MCF 10A (cell line): ENCODE results near the gene PRKACA. TPM values are rescaled to one million over a fixed set of nuclear protein-coding genes. Genes with fewer than 3 reads are reported as not detected.

Experiments
- BruUV-seq: library from RNA; stranded (reverse); fragments of 400-500 nt; replicated peaks from 2 replicates; lab custom pipeline; 2021; lab: Mats Ljungman, UMichigan
- CTCF ChIA-PET: fragments of 300-600 bp; sonication (Branson Sonifier 250); formaldehyde crosslinking; extraction: SDS; loops from one replicate; lab custom pipeline; 2021; ENCODE audit warnings: antibody characterized with exemption, inconsistent platforms; lab: Yijun Ruan, JAX
- POLR2A ChIA-PET: fragments of 300-600, 350-650 bp; sonication (Branson Sonifier 250); formaldehyde crosslinking; extraction: SDS; loops from one replicate; lab custom pipeline; 2020; ENCODE audit warnings: antibody characterized with exemption, inconsistent platforms; lab: Yijun Ruan, JAX
- DNase-seq: peaks from one replicate; pipeline ENCODE4 v3.0.0-alpha.2; 2018; ENCODE audit not compliant: unreplicated experiment
- H3K27ac Mint-ChIP-seq: one replicate; pipeline ENCODE4 v1.8.0; 2022; ENCODE audit warnings: mild to moderate bottlenecking, low read depth, mixed read lengths; ENCODE audit not compliant: unreplicated experiment
- H3K27me3 Mint-ChIP-seq: one replicate; pipeline ENCODE4 v1.8.0; 2022; ENCODE audit warnings: mixed read lengths; ENCODE audit not compliant: insufficient read depth, unreplicated experiment
- H3K36me3 Mint-ChIP-seq: one replicate; pipeline ENCODE4 v1.8.0; 2022; ENCODE audit warnings: mild to moderate bottlenecking, moderate library complexity, mixed read lengths; ENCODE audit not compliant: insufficient read depth, unreplicated experiment
- H3K4me1 Mint-ChIP-seq: one replicate; pipeline ENCODE4 v1.8.0; 2022; ENCODE audit warnings: mixed read lengths; ENCODE audit not compliant: insufficient read depth, unreplicated experiment
- H3K4me3 Mint-ChIP-seq: one replicate; pipeline ENCODE4 v1.8.0; 2022; ENCODE audit warnings: mild to moderate bottlenecking, moderate library complexity, mixed read lengths; ENCODE audit not compliant: unreplicated experiment
- H3K9me3 Mint-ChIP-seq: one replicate; pipeline ENCODE4 v1.8.0; 2022; ENCODE audit warnings: mixed read lengths; ENCODE audit not compliant: unreplicated experiment
- CTCF ChIP-seq: fragments of 200-600 bp; IDR thresholded peaks from one replicate; pipeline ENCODE4 v1.8.0; 2022; ENCODE audit warnings: antibody characterized with exemption, mild to moderate bottlenecking; ENCODE audit not compliant: unreplicated experiment
- intact Hi-C: fragments of 100-400 bp; cut with micrococcal nuclease; formaldehyde crosslinking; loops from 2 replicates; pipeline ENCODE4 v1.14.1; 2022
- total RNA-seq: library from RNA; stranded (reverse); gene quantifications from 2 replicates; pipeline ENCODE4 v1.2.3, GENCODE V29; 2022

Gene PRKACA
- total RNA-seq, 1 experiment from 2014 or later = 49.8 TPM

- no peak overlapping the region for H3K4me3 Mint-ChIP-seq
- H3K9me3 Mint-ChIP-seq = no peaks in the 10 kb centered on the region
- CTCF ChIA-PET = interaction anchor here (0.6 to 1.0 kb wide), 3 partner anchors 33 to 276 kb away, joined by 3 to 4 read pairs (median 4); partner anchors contain the start of gene IL27RA
- no peak for TF ChIP-seq CTCF
- POLR2A ChIA-PET = no interaction called here
- intact Hi-C loops = no loop called here
- H3K27me3 Mint-ChIP-seq = no peaks in the 10 kb centered on the region
- no peak for DNase-seq
- H3K4me1 Mint-ChIP-seq = peaks cover 7% of the 10 kb centered on the region
- peaks cover 15% of the 10 kb centered on the region for H3K36me3 Mint-ChIP-seq
- no TSS peak for BruUV-seq
- no peak overlapping the region for H3K27ac Mint-ChIP-seq
Observed at GRCh38 chr19:14112051-14112808, 5.3 kb downstream of the PRKACA start.

GRCh38 chr19:14111486-14111885, 6.1 kb downstream of the PRKACA start:
- H3K27ac Mint-ChIP-seq = no peak overlapping the region
- intact Hi-C loops = no loop called here
- no peak for TF ChIP-seq CTCF
- H3K4me1 Mint-ChIP-seq = peaks cover 5% of the 10 kb centered on the region
- DNase-seq = no peak
- ChIA-PET CTCF (interaction anchor here (0.6 kb wide), 1 partner anchor 276 kb away, joined by 4 read pairs; no protein-coding TSS in a partner anchor), POLR2A (no interaction called here)
- no peaks in the 10 kb centered on the region for H3K9me3 Mint-ChIP-seq
- peaks cover 18% of the 10 kb centered on the region for H3K36me3 Mint-ChIP-seq
- no TSS peak for BruUV-seq
- H3K4me3 Mint-ChIP-seq = no peak overlapping the region
- H3K27me3 Mint-ChIP-seq = no peaks in the 10 kb centered on the region

- H3K27ac Mint-ChIP-seq = no peak overlapping the region
- H3K4me1 Mint-ChIP-seq = no peaks in the 10 kb centered on the region
- CTCF ChIA-PET = interaction anchor here (0.8 kb wide), 1 partner anchor 10 kb away, joined by 3 read pairs; no protein-coding TSS in a partner anchor
- POLR2A ChIA-PET = no interaction called here
- no peaks in the 10 kb centered on the region for H3K27me3 Mint-ChIP-seq
- no peak for TF ChIP-seq CTCF
- H3K9me3 Mint-ChIP-seq = no peaks in the 10 kb centered on the region
- H3K4me3 Mint-ChIP-seq = no peak overlapping the region
- no TSS peak for BruUV-seq
- H3K36me3 Mint-ChIP-seq = peaks cover 24% of the 10 kb centered on the region
- no peak for DNase-seq
- intact Hi-C loops = no loop called here
Observed at GRCh38 chr19:14110650-14111049, 6.9 kb downstream of the PRKACA start.

- no peaks in the 10 kb centered on the region for H3K27me3 Mint-ChIP-seq
- DNase-seq = no peak
- BruUV-seq = no TSS peak
- POLR2A ChIA-PET = no interaction called here
- H3K4me3 Mint-ChIP-seq = no peak overlapping the region
- no peak overlapping the region for H3K27ac Mint-ChIP-seq
- intact Hi-C loops = no loop called here
- CTCF ChIA-PET = interaction anchor here (0.6 kb wide), 1 partner anchor 327 kb away, joined by 5 read pairs; no protein-coding TSS in a partner anchor
- peaks cover 44% of the 10 kb centered on the region for H3K36me3 Mint-ChIP-seq
- H3K9me3 Mint-ChIP-seq = no peaks in the 10 kb centered on the region
- TF ChIP-seq CTCF = no peak
- H3K4me1 Mint-ChIP-seq = no peaks in the 10 kb centered on the region
Observed at GRCh38 chr19:14107581-14108461, 9.7 kb downstream of the PRKACA start.
